ENCODE measurements around the gene GFOD2.

The GFOD2 gene

DNA sequence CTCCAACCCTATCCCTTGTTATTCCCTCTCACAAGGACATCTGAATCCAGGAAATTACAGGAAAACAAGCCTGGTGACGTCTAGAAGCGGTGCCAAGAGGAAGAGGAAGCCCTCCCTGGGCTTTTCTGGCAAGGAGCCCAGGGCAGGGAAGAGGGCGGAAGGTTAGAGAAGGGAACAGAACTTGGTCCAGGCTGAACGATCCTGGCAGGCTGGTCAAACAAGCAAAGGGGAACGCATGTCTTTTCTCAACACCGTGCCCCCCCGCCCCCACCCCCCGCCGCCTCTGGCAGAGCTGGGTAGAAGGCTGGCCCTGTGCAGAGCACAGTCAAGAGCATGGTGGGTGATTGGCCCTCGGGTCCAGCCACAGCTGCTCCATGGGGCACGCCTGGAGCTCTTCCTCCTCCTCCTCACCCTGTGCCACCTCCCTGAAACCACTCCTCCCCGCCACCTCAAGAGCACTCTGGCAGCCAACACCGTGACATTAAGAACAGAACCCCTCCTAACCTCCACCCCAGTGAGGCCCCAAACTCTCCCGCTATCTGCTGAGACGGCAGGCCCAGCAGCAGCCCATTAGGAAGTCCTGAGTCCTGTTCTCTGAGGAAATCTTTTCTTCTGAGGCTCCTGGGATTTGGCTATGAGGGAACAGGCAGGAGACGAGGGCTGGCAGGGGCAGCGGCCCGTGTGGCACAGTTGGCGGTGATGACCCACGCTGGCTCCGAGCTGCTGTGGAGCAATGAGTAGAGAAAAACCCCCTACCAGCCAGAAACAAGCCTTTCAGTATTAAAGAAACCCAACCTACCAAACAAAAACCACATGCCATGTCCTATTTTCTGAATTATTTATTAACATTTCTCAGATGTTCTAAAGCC, 45.2 kb downstream of the GFOD2 start:
- in situ Hi-C loops (cut with MboI; ENCODE audit: low sequenced_read_pairs): no loop called here

DNA sequence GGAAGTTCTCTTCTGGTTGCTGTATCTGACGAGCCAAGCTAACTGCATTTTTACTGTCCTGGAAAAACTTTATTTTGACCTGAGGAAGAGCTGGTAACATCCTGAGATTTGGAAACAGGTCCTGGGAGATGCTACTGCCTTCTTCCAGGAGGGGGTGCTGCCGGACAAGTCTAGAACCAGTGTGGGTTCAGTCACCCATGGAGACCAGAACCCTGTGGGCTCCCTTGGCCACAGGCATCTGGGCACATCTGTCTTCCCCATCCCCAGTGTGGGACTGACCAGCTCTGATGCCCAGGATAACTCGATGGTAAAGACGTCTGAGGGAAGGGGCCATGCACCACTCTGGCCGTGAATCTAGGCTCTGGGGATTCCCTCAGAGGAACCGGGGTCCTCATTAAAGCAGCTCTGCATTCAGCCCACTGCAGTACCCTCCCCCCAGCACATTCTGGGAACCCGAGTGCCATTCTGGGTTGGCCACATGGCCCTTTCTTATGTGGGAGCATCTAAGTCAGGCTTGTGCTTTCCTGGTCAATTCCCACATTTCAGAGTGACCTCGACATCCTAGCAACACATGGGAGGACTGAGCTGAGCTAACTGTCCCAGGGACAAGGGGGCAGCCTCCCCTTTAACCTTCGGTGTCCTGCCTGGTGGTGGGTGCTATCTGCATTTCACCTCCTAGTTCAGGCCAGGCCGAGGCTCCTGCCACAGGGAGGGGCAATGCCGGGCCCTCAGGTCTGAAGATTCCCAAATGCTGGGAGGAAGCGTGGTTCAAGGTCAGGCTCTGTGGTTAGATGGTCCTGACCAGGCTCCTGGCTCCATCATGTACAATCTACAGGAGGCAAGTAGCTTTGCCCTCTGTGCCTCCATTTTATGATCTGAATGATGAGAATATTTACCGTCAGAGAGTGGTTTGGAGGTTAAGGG, 46.1 kb downstream of the GFOD2 start:
- in situ Hi-C loops (cut with MboI; ENCODE audit: low sequenced_read_pairs): no loop called here

DNA sequence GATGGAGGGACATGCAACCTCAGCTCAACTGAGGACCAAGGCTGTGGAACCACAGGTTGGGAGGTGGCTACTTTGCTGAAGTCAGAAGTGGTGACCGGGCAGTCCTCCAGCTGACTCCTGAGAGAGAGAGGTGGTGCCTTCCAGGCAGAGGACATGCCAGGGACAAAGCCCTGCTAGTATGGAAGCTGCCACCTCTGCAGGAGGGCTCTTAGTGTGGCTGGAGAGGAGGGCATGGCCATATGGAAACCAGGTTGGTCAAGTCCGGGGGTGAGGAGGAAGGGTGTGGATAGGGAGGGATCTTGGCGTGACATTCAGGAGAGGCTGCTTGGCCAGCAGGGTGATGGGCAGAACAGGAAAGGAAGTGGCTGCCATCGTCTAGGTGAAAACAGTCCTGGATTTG, 46.8 kb downstream of the GFOD2 start:
- in situ Hi-C loops (cut with MboI; ENCODE audit: low sequenced_read_pairs): no loop called here

DNA sequence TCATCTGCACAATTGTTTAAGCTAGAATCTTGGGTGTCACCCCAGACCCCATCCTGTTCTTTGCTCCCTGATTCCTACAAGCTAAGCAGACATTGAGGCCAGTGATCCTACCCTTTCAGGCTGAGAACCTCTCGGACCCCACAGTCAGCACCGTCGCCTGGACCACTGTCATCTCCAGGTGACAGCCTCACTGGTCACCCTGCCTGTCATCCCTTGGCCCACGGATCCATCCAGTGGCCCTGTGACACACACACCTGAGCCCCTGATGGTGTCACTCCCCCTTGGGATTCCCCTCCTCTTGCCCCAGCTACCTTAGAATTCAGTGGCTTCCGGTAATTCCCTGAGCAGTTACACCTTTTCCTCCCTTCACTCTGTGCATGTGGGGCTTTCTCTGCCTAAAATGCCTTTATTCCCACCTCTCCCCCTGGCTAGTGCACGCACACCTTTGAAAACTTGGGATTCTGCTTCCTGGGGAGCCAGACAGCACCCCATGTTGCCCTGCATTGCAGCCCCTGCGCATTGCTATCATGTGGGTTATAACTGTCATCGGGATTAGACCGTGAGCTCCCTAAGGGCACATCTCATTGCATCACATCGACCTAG, 49.5 kb downstream of the GFOD2 start:
- in situ Hi-C loops (cut with MboI; ENCODE audit: low sequenced_read_pairs): no loop called here

DNA sequence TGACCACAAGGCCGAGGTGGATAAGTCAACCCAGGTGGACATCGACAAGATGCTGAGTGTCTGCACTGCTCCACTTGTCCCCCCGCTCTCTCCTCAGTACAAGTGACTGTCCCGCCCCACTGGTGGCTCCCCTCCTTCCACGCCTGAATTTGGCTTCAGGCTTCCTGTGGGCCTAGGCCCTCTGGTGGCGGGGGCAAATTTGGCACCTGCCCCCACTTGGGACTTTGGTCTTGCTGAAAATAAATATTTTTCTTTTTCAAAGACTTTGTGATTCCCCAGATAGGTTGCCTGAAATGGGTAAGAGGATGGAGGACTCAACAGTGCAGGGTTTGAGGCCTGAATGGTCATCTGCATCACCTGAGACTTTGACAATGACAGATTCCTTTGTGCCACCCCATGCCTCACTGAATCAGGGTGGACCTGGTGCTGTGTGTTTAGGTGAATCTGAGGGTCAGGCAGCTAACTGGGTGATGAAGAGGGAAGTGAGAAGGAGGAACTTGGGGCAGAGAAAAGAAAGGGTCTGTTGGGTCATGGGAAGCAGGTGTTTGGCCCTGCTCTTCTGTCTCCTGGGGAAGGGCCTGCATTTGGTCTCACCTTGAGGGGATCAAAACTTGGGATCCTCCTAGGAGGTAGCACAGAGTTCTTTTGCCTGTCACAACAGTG, 50.5 kb downstream of the GFOD2 start:
- in situ Hi-C loops (cut with MboI; ENCODE audit: low sequenced_read_pairs): no loop called here

DNA sequence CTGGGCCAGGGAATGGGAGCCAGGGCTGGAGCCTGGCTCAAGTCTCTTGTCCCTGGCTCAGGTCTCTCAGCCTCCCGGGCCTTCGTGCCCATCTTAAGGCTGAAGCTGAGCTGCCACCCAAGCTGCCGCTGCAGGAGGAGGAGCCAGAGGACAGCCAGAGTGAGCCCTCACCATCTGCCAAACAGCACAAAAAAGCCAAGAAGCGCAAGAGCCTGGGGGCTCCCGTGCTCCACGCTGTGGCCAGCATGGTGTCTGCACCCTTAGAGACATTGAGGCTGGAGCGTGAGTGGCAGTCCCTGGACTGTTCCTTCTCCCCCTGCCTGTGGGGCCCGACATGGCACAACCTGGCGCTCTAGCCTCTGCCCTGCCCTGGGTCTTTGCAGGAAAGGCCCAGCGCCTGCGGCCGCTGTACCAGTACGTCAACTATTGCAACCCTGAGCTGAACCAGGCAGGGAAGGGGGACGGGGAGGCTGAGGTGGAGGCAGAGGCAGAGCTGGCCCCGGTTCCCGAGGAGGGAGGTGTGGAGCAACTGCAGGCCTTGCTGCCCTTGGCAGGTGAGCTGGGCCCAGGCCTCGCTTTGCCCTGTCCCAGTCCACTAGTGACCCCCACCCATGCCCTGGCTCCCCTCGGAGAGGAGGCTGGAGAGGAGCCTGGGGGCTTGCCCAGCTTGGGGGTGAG, 51.2 kb downstream of the GFOD2 start:
- in situ Hi-C loops (cut with MboI; ENCODE audit: low sequenced_read_pairs): no loop called here

- in situ Hi-C loops (cut with MboI; ENCODE audit: low sequenced_read_pairs): no loop called here
Observed at GRCh38 chr16:67667453-67667816, 51.7 kb downstream of the GFOD2 start.

- in situ Hi-C loops (cut with MboI; ENCODE audit: low sequenced_read_pairs): no loop called here
Observed at GRCh38 chr16:67666559-67667452, 52.3 kb downstream of the GFOD2 start, which contains the start of the genes C16orf86 and ENKD1. C16orf86 (plus strand) TSS chr16:67666814; CDS start chr16:67666971, 157 bp downstream. ENKD1 (minus strand) TSS chr16:67666750; CDS start chr16:67666442, 308 bp downstream.

DNA sequence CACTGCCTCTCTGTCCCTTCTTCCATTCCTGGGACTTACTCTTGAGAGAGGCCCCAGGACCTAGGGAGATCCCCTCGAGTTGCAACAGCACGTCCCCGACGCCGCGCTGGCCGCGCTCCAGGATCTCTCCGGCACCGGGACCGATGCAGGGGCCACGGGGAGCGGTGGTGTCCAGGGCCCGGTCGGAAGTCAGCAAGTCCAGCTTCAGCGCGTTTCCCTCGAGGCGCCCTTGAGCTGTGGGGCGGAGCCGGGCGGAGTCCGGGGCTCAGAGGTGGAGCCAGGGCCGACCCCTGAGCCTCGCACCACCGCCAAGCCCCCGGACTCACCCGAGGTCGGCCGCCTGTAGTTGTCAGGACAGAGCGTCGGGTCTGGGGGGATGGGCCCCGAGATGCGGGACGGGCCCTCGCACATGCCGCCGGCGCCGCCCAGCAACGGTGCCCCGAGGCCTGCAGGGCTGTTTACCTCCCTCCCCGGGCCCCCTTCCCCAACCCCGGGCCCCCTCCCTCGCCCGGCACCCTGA, 53.0 kb downstream of the GFOD2 start:
- in situ Hi-C loops (cut with MboI; ENCODE audit: low sequenced_read_pairs): no loop called here

DNA sequence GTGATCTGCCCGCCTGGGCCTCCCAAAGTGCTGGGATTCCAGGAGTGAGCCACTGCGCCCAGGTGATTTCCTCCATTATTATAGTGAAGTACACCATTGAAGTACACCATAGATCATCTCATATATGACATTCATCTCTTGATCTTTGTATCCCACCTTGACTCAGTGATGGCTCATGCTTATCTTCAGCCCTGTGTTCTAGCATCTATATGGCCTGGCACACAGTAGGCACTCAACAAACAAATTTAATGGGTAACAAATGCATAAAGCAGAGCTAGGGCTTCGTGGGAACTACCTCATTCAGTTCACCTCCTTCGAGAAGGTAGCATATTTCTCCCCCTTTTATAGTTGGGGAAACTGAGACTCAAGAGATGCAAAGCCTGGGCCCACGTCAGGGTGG, 53.5 kb downstream of the GFOD2 start:
- in situ Hi-C loops (cut with MboI; ENCODE audit: low sequenced_read_pairs): no loop called here

GRCh38 chr16:67664871-67665270, 54.2 kb downstream of the GFOD2 start:
- in situ Hi-C loops (cut with MboI; ENCODE audit: low sequenced_read_pairs): no loop called here

DNA sequence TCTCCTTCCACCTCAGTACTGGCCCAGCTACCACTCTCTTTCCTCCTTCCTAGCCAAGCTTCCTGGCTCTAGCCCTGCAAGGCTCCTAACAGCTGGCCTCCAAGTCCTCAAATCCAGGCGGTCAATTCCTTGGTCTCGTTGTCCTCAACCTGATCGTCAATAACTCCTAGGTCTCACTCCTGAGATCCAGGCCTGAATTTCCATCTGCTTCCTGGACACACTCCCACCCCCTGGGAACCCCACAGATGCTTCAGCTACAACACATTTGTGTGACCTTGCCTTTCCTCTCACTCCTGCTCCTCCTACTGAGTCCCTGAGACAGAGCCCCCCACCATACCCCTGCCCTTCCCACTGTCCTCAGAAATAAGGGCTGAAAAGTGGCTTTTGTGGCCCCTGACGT, 54.9 kb downstream of the GFOD2 start:
- in situ Hi-C loops (cut with MboI; ENCODE audit: low sequenced_read_pairs): no loop called here

GRCh38 chr16:67663877-67664222, 55.3 kb downstream of the GFOD2 start:
- in situ Hi-C loops (cut with MboI; ENCODE audit: low sequenced_read_pairs): no loop called here

- in situ Hi-C loops (cut with MboI; ENCODE audit: low sequenced_read_pairs): no loop called here
Observed at GRCh38 chr16:67663151-67663876, 55.8 kb downstream of the GFOD2 start.

DNA sequence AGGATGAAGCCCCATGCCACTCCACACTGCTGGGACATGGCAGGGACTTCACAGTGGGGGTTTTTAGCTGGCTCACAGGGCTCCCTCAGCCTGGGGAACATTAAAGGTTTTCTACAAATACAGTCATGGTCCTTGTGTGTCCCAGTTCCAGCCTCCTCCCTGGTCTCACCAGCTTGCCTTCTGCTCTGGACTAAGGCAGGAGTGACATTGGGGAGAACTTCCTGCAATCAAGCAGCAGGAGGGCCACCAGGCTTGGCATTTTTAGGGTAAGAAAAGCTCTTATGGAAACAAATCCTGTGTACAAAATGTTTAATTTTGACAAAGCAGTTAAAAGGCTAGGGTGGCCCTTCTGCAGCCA, 56.5 kb downstream of the GFOD2 start:
- in situ Hi-C loops (cut with MboI; ENCODE audit: low sequenced_read_pairs): no loop called here

- in situ Hi-C loops (cut with MboI; ENCODE audit: low sequenced_read_pairs): no loop called here
Observed at GRCh38 chr16:67661886-67662652, 57.0 kb downstream of the GFOD2 start.

- in situ Hi-C loops (cut with MboI; ENCODE audit: low sequenced_read_pairs): no loop called here
Observed at GRCh38 chr16:67661101-67661761, 57.9 kb downstream of the GFOD2 start.

All from HL-60/S4 treated with phorbol 12-myristate 13-acetate at 8.2 ng/mL for 4 days and 3 days (cell line).